HepG2 (cell line): ENCODE measurements around the gene PHKA2. TPM values are rescaled to one million over a fixed set of nuclear protein-coding genes. Genes with fewer than 3 reads are reported as not detected.
"Not testable (repeated sequence)": the region's sequence is repeated elsewhere in the genome, so short reads cannot be mapped to it uniquely, and the experiment has no call there.

ENCODE experiments used
- ATAC-seq: fragments of 200-7000 bp; cut with Tn5 transposase; 3 replicates; pipeline ENCODE4 v1.9.1; 2020; ENCODE audit warnings: mild to moderate bottlenecking, moderate library complexity
- BruUV-seq: library from RNA; stranded (reverse); fragments of 400-500 nt; replicated peaks from 2 replicates; lab custom pipeline; 2021; lab: Mats Ljungman, UMichigan
- CTCF ChIA-PET: fragments of 300-600 bp; formaldehyde crosslinking; extraction: SDS; loops from one replicate; lab custom pipeline; 2021; ENCODE audit warnings: low total read pairs, inconsistent platforms, low intra/inter-chr PET ratio; lab: Yijun Ruan, JAX
- POLR2A ChIA-PET: fragments of 350-600 bp; sonication (Branson Sonifier 250); formaldehyde crosslinking; loops from one replicate; lab custom pipeline; 2020; ENCODE audit warnings: antibody characterized with exemption, inconsistent platforms; lab: Yijun Ruan, JAX
- DNase-seq: peaks from one replicate; pipeline ENCODE4 v3.0.0-alpha.2; 2015; ENCODE audit warnings: low spot score
- FAIRE-seq: peaks from 3 replicates; lab custom pipeline; 2011; peaks lifted over from hg19 to GRCh38; lab: Jason Lieb, UNC
- H2AFZ ChIP-seq: one replicate; pipeline ENCODE4 v1.6.1; 2011; ENCODE audit warnings: low read length, inconsistent platforms
- H3K27ac ChIP-seq: fragments of 300-600 bp; 3 replicates; pipeline ENCODE4 v1.8.0; 2011; ENCODE audit warnings: mixed run types, mild to moderate bottlenecking, mixed read lengths, low read length, inconsistent platforms; ENCODE audit not compliant: insufficient read depth; ENCODE audit errors: extremely low read length
- H3K27me3 ChIP-seq, 2 experiments: fragments of 200-600 bp in 1 of 2; 2 replicates in 1 of 2; 3 replicates in 1 of 2; pipeline versions ENCODE4 v1.6.0 to v1.8.0; 2011; ENCODE audit warnings: low read length in 2 of 2, mild to moderate bottlenecking in 2 of 2, moderate library complexity in 2 of 2, inconsistent platforms in 1 of 2; ENCODE audit not compliant: insufficient read depth in 2 of 2, control insufficient read depth in 1 of 2
- H3K36me3 ChIP-seq, 2 experiments: fragments of 200-600 bp in 1 of 2; replicated peaks in 1 of 2; 2 replicates in 1 of 2; 3 replicates in 1 of 2; pipeline versions ENCODE4 v1.5.1 to v1.8.0; 2011; ENCODE audit warnings: low read length in 2 of 2, inconsistent platforms in 1 of 2; ENCODE audit not compliant: insufficient read depth in 2 of 2, control insufficient read depth in 1 of 2
- H3K4me1 ChIP-seq: 2 replicates; pipeline ENCODE4 v1.5.1; 2012; ENCODE audit warnings: low read length, inconsistent platforms; ENCODE audit not compliant: insufficient read depth
- H3K4me2 ChIP-seq: 2 replicates; pipeline ENCODE4 v1.6.0; 2011; ENCODE audit warnings: low read depth, low read length, inconsistent platforms
- H3K4me3 ChIP-seq, 3 experiments: fragments of 200-600 bp in 1 of 3; sonication (generic), shearing (Covaris generic) in 1 of 3; replicated peaks in 1 of 3; 2 replicates each; pipeline ENCODE4 v1.5.1; 2011 to 2016; ENCODE audit warnings: low read length in 3 of 3, inconsistent platforms in 2 of 3, low read depth in 2 of 3, mild to moderate bottlenecking in 2 of 3, control low read depth in 1 of 3, mixed read lengths in 1 of 3; ENCODE audit not compliant: insufficient read depth in 1 of 3
- H3K79me2 ChIP-seq: one replicate; pipeline ENCODE4 v1.6.1; 2011; ENCODE audit warnings: low read length, inconsistent platforms; ENCODE audit not compliant: insufficient read depth
- H3K9ac ChIP-seq: 2 replicates; pipeline ENCODE4 v1.6.0; 2011; ENCODE audit warnings: mild to moderate bottlenecking, low read depth, low read length, inconsistent platforms; ENCODE audit not compliant: insufficient read depth
- H3K9me3 ChIP-seq: 2 replicates; pipeline ENCODE4 v1.5.1; 2012; ENCODE audit warnings: mild to moderate bottlenecking, low read length
- H4K20me1 ChIP-seq: 2 replicates; pipeline ENCODE4 v1.6.0; 2011; ENCODE audit warnings: inconsistent platforms, mild to moderate bottlenecking, low read length, moderate library complexity; ENCODE audit not compliant: insufficient read depth
- WGBS: methylation state at CpG from one replicate; pipeline ENCODE4 v1.1.6; 2017; ENCODE audit warnings: low lambda C conversion rate; 5-methylcytosine and 5-hydroxymethylcytosine counted together
- in situ Hi-C: cut with HindIII; loops from 2 replicates; pipeline ENCODE4 v1.10.0; 2017; ENCODE audit warnings: low pct_unique_long_range_greater_than_20kb; ENCODE audit not compliant: extremely low pct_ligation_motif_present
- intact Hi-C: fragments of 100-400 bp; cut with micrococcal nuclease; formaldehyde crosslinking; loops from one replicate; pipeline ENCODE4 v1.10.0; 2022; ENCODE audit not compliant: unreplicated experiment
- polyA plus RNA-seq, 8 experiments: library from polyadenylated mRNA; depleted of rRNA in 3 of 8; stranded (reverse) in 7 of 8; unstranded in 1 of 8; fragments of >200 nt; fragmentation: Illumina TruSeq in 4 of 8; extraction: Trizol in 4 of 8; gene quantifications; 2 replicates each; pipeline versions ENCODE4 v1.2.1 to v1.2.3, GENCODE V29; 2011 to 2016; ENCODE audit warnings: low read depth in 4 of 8, missing spikeins in 1 of 8, mixed read lengths in 1 of 8; ENCODE audit not compliant: insufficient read depth in 1 of 8
- small RNA-seq, 3 experiments: library from RNA; depleted of rRNA; stranded (forward); fragments of <200 nt; gene quantifications; one replicate each; pipeline ENCODE3, GENCODE V24; 2012; ENCODE audit warnings: low read depth in 2 of 3, low replicate concordance in 1 of 3; ENCODE audit not compliant: insufficient read length in 3 of 3, insufficient read depth in 2 of 3
- total RNA-seq, 5 experiments: library from RNA; depleted of rRNA; stranded (reverse); fragments of >200 nt; fragmentation: Illumina TruSeq; extraction: Trizol; gene quantifications; 2 replicates each; pipeline ENCODE4 v1.2.3, GENCODE V29; 2016; ENCODE audit warnings: low read depth in 1 of 5

PHKA2 gene
- total and polyA plus RNA-seq, 2 of the 13 experiments (the other 11 are each of a cell fraction or from before 2014, with no cell fraction given): 20.5 to 273 TPM

DNA sequence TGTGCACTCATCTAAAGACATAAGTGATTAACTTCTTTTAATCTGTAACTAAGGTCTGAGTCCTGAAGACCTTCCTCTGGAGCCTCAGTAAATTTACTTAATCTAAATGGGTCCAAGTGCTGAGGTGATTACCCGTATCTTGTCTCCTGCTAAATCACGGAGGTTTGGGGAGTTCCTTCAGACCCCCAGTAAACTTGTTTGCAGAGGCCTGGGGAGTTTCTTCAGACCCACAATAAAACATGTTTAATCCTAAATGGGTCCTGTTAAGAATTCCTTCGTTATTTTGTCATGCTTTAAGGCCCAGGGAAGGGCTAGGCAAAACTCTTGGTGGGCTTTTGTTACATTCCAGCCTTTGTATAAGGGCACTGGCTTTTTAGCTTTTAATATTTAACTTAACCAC is 136.0 kb downstream of the PHKA2 start:
- H2AFZ ChIP-seq, BruUV-seq, POLR2A ChIA-PET, CTCF ChIA-PET, H3K9ac ChIP-seq, H3K4me3 ChIP-seq, FAIRE-seq, H3K4me2 ChIP-seq, H3K79me2 ChIP-seq, DNase-seq, H4K20me1 ChIP-seq, H3K36me3 ChIP-seq, ATAC-seq, intact Hi-C loops, H3K27ac ChIP-seq, in situ Hi-C loops, H3K9me3 ChIP-seq, H3K27me3 ChIP-seq: not testable (repeated sequence)
- 10% methylated on average over 2 of the region's 3 CpGs for WGBS
- H3K4me1 ChIP-seq: peaks cover 11% of the 10 kb centered on the region; the same call in 1 of the 2 replicates

Small RNAs within 50 kb of the gene (small RNA-seq; reads per million reads assigned to genes)
- 0 reads per million in 3 experiments for gene RN7SL48P

Other genes starting within 250 kb of the PHKA2 start
- gene ADGRG2, start 138.4 kb upstream of the PHKA2 start, total RNA-seq (2016; rRNA removed; fragmentation: Illumina TruSeq; extraction: Trizol): not detected in 2 replicates
- not detected in 2 replicates for gene ADGRG2, start 138.4 kb upstream of the PHKA2 start, polyA plus RNA-seq (2011; rRNA removed)